HTR-8/SVneo (cell line): ENCODE results near the gene CDK15.

Experiments
- DNase-seq: peaks from one replicate; pipeline ENCODE4 v3.0.0; 2011; ENCODE audit warnings: low spot score, mixed read lengths; ENCODE audit not compliant: insufficient read length
- FAIRE-seq: peaks from 2 replicates; lab custom pipeline; 2011; peaks lifted over from hg19 to GRCh38; lab: Jason Lieb, UNC

Gene CDK15

GRCh38 chr2:201929281-201930026, 123.1 kb downstream of the CDK15 start:
- FAIRE-seq: no peak
- DNase-seq: no peak

GRCh38 chr2:201930043-201930442, 123.7 kb downstream of the CDK15 start:
- no peak for DNase-seq
- FAIRE-seq: no peak

GRCh38 chr2:201930831-201931230, 124.5 kb downstream of the CDK15 start:
- DNase-seq (no peak), FAIRE-seq (no peak)

GRCh38 chr2:201931475-201931874, 125.1 kb downstream of the CDK15 start:
- FAIRE-seq (no peak), DNase-seq (no peak)

- FAIRE-seq (no peak), DNase-seq (no peak)
Measured at GRCh38 chr2:201931951-201932350, 125.6 kb downstream of the CDK15 start.

GRCh38 chr2:201932511-201932910, 126.2 kb downstream of the CDK15 start:
- FAIRE-seq: no peak
- no peak for DNase-seq

GRCh38 chr2:201933792-201934237, 127.5 kb downstream of the CDK15 start:
- DNase-seq: no peak
- no peak for FAIRE-seq

- DNase-seq (no peak), FAIRE-seq (no peak)
Measured at GRCh38 chr2:201936817-201937216, 130.5 kb downstream of the CDK15 start.

GRCh38 chr2:201937343-201937742, 131.0 kb downstream of the CDK15 start:
- no peak for FAIRE-seq

GRCh38 chr2:201938156-201938775, 131.9 kb downstream of the CDK15 start:
- DNase-seq (no peak), FAIRE-seq (no peak)

More at GRCh38 chr2:201937343-201937742, 131.0 kb downstream of the CDK15 start:
- no peak for DNase-seq

- DNase-seq: no peak
- no peak for FAIRE-seq
Measured at GRCh38 chr2:201938781-201939180, 132.4 kb downstream of the CDK15 start.

GRCh38 chr2:201939453-201939941, 133.2 kb downstream of the CDK15 start:
- FAIRE-seq (no peak), DNase-seq (no peak)

GRCh38 chr2:201942531-201942930, 136.2 kb downstream of the CDK15 start:
- FAIRE-seq (no peak), DNase-seq (no peak)
